NCI-H128 (cell line): ENCODE measurements around the gene HNRNPK.
A peak's percentile ranks its signal among the peaks of the same experiment; 100 is the strongest.

Experiments used
- DNase-seq: peaks from one replicate; lab custom pipeline; 2025; ENCODE audit not compliant: unreplicated experiment; lab: John Stamatoyannopoulos, UW

The HNRNPK gene

DNA sequence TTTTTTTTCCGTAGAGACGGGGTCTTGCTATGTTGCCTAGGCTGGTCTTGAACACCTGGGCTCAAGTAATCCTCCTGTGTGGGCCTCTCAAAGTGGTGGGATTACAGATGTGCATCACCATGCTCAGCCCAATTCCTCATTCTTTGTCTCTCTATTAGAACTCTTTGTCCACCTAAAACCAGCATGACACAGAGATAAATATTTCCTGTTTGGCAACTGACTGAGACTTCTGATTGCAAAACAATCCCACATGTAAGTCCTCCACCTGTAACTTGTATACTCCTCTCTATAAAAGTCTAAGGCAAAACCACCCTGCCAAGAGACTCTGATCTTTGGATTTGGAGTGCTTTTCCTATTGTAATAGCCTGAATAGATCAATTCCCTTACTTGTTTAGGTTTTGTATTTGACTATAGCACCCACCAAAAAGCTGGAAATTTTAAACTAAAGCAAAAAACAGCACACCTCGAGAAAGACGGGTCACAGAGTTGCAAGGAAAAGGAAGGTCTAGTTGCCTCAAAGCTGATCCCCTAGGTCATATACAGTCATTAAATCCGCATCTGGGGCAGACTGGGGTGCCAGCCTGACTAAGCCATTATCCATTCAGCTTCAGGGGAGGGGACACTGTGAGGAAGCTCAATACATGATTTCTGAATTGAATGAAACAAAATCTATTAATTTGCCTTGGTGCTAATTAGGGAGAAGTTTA is 45.3 kb downstream of the HNRNPK start:
- DNase-seq = no peak

- no peak for DNase-seq
These were observed 46.2 kb downstream of the HNRNPK start for GRCh38 chr9:83933790-83934189.

- no peak for DNase-seq
These were observed 47.2 kb downstream of the HNRNPK start for GRCh38 chr9:83932851-83933250.

- no peak for DNase-seq
These were observed 48.0 kb downstream of the HNRNPK start for GRCh38 chr9:83932011-83932410.

- no peak for DNase-seq
These were observed 49.1 kb downstream of the HNRNPK start for GRCh38 chr9:83930881-83931280.

- DNase-seq = no peak
These were observed 52.4 kb downstream of the HNRNPK start for GRCh38 chr9:83927591-83927990.

DNA sequence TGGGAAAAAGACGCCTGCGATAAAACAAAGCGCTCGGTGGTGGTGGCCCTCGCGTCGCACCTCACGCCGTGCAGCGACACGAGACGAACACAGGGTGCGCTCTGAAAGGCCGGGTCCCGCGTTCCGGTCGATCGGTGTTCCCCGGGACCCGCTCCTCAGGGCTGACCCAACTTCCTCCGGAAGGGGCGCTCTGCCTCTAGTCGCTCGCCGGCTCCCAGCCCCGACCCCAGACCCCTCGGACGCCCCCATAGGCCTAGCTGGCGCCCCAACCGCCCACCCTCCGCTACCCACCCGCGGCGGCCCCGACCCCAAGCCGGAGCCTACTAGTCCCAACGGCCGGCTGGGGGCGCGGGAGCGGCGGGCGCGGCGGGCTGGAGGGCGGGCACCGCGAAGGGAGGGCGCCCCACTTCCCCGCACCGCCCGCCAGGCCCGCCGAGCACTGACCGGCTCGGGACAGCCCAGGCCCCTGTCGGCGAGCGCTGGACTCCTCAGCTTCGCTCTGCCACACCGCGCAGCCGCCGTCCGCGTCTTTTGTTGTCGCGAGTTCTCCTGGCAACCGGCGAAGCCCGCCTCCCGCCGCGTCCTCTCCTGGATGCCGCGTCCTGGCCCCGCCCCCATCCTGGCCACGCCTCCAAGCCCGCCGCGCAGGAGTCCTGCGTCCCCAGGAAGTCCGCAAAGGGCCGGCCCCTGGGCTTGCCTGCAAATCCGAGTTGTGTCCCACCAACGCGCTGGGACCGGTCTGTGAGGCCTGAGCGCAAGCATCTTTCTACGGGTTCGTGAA is 58.9 kb downstream of the HNRNPK start, which contains the start of gene KIF27:
Gene KIF27, minus strand, starts transcription at position 506 of the 781 bp plus-strand sequence. CDS start 5,841 bp downstream, outside the sequence.
- peak; percentile 92 for DNase-seq

GRCh38 chr9:83920469-83920926 is 59.5 kb downstream of the HNRNPK start:
- peak; percentile 17 for DNase-seq

DNA sequence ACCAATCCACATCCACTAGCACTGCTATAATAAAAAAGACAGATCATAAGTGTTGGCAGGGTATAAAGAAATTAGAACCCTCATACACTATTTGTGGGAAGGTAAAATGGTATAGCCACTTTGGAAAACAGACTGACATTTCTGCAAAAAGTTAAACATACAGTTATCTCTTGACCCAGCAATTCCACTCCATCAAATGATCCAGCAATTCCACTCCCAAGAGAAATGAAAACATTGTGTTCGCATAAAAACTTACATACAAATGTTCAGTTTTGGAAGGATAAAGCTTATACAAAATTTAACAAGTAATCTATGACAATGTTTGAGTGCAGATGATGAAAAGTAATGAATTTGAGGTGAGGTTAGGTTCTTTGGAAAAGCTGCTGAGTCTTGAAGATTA is 60.9 kb downstream of the HNRNPK start:
- no peak for DNase-seq
